ENCODE data around the gene PIP5K1B. TPM values are rescaled to one million over a fixed set of nuclear protein-coding genes. Genes with fewer than 3 reads are reported as not detected.

Gene PIP5K1B
- total RNA-seq, 2 donors from 2014 or later, result 18.4 to 44.8 TPM

DNA sequence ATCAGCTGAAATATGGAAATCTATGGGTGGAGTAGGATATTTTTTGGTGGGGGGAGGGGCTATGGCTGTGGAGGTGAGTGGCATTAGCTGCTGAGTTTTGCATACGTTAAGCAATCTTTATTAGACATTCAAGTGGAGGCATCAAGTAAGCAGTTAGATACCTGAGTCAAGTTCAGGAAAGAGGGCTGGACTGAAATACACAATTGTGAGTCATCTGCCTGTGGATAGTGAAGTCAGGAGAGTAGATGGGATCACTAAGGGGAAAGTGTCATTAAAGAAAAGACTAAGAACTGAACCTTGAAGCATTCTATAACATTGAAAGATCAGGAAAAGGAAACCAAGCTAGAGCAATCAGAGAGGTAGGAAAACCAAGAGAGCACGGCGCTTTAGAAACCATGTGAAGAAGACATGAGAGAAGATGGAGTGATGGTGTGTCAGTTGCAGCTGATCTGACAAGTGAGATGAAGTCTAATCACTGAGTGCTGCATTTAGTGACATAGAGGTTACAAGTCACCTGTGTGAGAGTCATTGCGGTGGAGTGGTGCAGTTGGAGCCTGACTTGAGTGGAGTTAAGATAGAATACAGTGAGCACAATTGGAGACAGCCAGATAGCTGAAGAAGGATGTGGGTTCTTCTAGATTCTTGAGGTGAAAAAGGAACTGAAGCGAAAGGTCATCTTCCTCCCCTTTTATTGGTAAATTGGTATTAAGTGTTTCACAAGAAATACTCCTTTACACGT lies 88.7 kb downstream of the PIP5K1B start:
- DNase-seq (ENCODE audit: low spot score), result no peak
- Histone ChIP-seq H3K9me3 (no peaks in the 10 kb centered on the region), H3K4me1 (peaks cover 0 to 24% of the 10 kb centered on the region in 2 donors), H3K4me3 (no peak overlapping the region), H3K27ac (no peak overlapping the region), H3K36me3 (no peaks in the 10 kb centered on the region), H3K27me3 (no peaks in the 10 kb centered on the region)
- TF ChIP-seq, protein P1, sequence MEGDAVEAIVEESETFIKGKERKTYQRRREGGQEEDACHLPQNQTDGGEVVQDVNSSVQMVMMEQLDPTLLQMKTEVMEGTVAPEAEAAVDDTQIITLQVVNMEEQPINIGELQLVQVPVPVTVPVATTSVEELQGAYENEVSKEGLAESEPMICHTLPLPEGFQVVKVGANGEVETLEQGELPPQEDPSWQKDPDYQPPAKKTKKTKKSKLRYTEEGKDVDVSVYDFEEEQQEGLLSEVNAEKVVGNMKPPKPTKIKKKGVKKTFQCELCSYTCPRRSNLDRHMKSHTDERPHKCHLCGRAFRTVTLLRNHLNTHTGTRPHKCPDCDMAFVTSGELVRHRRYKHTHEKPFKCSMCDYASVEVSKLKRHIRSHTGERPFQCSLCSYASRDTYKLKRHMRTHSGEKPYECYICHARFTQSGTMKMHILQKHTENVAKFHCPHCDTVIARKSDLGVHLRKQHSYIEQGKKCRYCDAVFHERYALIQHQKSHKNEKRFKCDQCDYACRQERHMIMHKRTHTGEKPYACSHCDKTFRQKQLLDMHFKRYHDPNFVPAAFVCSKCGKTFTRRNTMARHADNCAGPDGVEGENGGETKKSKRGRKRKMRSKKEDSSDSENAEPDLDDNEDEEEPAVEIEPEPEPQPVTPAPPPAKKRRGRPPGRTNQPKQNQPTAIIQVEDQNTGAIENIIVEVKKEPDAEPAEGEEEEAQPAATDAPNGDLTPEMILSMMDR (IDR thresholded peaks at IDR 0.05), result no peak

- Histone ChIP-seq H3K27me3 (no peaks in the 10 kb centered on the region), H3K36me3 (no peaks in the 10 kb centered on the region), H3K27ac (no peak overlapping the region), H3K4me3 (no peak overlapping the region), H3K9me3 (no peaks in the 10 kb centered on the region), H3K4me1 (peaks cover 0 to 16% of the 10 kb centered on the region in 2 donors)
- no peak for DNase-seq (ENCODE audit: low spot score)
- TF ChIP-seq, protein P1 (IDR thresholded peaks at IDR 0.05), result no peak
Observed at GRCh38 chr9:68794898-68795297, 89.9 kb downstream of the PIP5K1B start.

DNA sequence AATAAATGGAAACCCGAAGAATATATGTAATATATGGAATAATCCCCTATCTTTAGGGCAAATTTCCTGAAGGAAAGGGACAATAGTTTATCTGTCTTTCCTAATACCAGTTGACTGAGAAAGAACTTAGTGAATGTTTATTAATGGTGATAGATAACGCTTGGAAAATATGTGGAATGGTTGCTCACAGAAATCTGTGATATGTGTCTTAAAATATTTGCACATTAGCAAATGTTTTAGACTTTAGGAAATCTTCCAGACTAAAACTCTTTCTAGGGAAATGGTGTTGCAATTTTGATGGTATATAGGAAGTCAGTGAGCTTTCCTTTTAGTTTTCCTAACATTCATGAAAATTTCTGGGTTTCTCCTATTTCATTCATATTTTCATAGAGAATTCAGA lies 90.4 kb downstream of the PIP5K1B start:
- Histone ChIP-seq H3K27me3 (no peaks in the 10 kb centered on the region), H3K9me3 (no peaks in the 10 kb centered on the region), H3K4me3 (no peak overlapping the region), H3K4me1 (peaks cover 0 to 16% of the 10 kb centered on the region in 2 donors), H3K36me3 (no peaks in the 10 kb centered on the region), H3K27ac (no peak overlapping the region)
- no peak for DNase-seq (ENCODE audit: low spot score)
- TF ChIP-seq, protein P1 (IDR thresholded peaks at IDR 0.05), result no peak

DNA sequence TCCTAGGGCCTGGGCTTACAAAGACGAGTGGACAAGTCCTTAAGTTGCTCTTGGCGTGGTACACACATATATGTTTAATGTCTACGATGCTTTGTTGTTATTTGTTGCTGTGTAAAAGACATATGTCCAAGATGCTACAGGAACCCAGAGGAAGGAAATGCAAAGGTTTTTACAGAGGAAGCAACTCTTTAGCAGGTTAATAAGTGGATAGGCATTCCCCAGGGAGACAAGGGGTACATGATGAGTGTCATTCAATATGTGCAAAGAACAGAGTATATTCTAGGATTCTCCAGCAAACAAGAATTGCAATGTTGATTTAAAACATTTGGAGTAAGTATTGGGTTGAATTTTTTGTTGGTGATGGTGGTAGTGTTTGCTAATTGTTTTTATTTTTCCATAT lies 92.1 kb downstream of the PIP5K1B start:
- peaks cover 0 to 11% of the 10 kb centered on the region in 2 donors for H3K4me1 ChIP-seq
- H3K27me3 ChIP-seq, result no peaks in the 10 kb centered on the region
- H3K9me3 ChIP-seq, result no peaks in the 10 kb centered on the region
- no peak for DNase-seq (ENCODE audit: low spot score)
- H3K4me3 ChIP-seq, result no peak overlapping the region
- H3K27ac ChIP-seq, result no peak overlapping the region
- TF ChIP-seq, protein P1 (IDR thresholded peaks at IDR 0.05), result no peak
- no peaks in the 10 kb centered on the region for H3K36me3 ChIP-seq

GRCh38 chr9:68798423-68798822 lies 93.4 kb downstream of the PIP5K1B start:
- no peaks in the 10 kb centered on the region for H3K9me3 ChIP-seq
- H3K36me3 ChIP-seq, result no peaks in the 10 kb centered on the region
- H3K27ac ChIP-seq, result no peak overlapping the region
- H3K27me3 ChIP-seq, result no peaks in the 10 kb centered on the region
- no peak for DNase-seq (ENCODE audit: low spot score)
- TF ChIP-seq, protein P1 (IDR thresholded peaks at IDR 0.05), result no peak
- H3K4me3 ChIP-seq, result no peak overlapping the region
- peaks cover 0 to 16% of the 10 kb centered on the region in 2 donors for H3K4me1 ChIP-seq

DNA sequence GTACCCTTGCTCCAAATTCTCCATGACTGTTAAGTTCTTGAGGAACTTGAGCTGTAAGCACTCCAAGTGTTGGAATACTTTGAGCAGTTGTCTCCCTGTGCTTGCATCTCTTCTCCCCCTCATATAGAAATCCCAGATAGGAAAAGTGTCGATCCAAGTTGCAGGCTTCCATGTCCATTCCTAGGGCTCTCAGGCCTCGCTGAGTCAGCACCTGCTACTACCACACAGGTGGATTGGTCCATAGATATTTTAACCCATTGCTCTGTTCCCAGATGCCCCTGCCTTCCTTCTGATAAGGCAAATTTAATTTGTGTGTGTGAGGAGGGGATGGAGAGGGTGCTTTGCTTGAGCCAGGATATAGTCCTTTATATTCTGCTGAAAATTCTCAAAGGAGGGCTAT lies 95.8 kb downstream of the PIP5K1B start:
- peaks cover 0 to 17% of the 10 kb centered on the region in 2 donors for H3K4me1 ChIP-seq
- H3K27ac ChIP-seq, result no peak overlapping the region
- TF ChIP-seq, protein P1 (IDR thresholded peaks at IDR 0.05), result no peak
- DNase-seq (ENCODE audit: low spot score), result no peak
- no peaks in the 10 kb centered on the region for H3K27me3 ChIP-seq
- no peaks in the 10 kb centered on the region for H3K9me3 ChIP-seq
- H3K36me3 ChIP-seq, result no peaks in the 10 kb centered on the region
- no peak overlapping the region for H3K4me3 ChIP-seq
